K562 (cell line): ENCODE results near the gene MSANTD1. TPM values are rescaled to one million over a fixed set of nuclear protein-coding genes. Genes with fewer than 3 reads are reported as not detected.

Experiments used
- ATAC-seq: fragments of 200-7000 bp; cut with Tn5 transposase; 3 replicates; pipeline ENCODE4 v1.9.1; 2020; ENCODE audit warnings: moderate library complexity
- BruUV-seq: library from RNA; stranded (reverse); fragments of 400-500 nt; replicated peaks from 2 replicates; lab custom pipeline; 2021; lab: Mats Ljungman, UMichigan
- CTCF ChIA-PET: fragments of 300-600 bp; formaldehyde crosslinking; extraction: SDS; loops from one replicate; lab custom pipeline; 2021; ENCODE audit warnings: low intra/inter-chr PET ratio; lab: Yijun Ruan, JAX
- POLR2A ChIA-PET: fragments of 300-600, 350-650 bp; sonication (Branson Sonifier 250); formaldehyde crosslinking; extraction: SDS; loops from one replicate; lab custom pipeline; 2021; ENCODE audit warnings: antibody characterized with exemption, inconsistent platforms; lab: Yijun Ruan, JAX
- DNase-seq, 4 experiments: peaks; one replicate each; pipeline versions ENCODE4 v3.0.0 to v3.0.0-alpha.2; 2011 to 2018; ENCODE audit warnings: low spot score in 3 of 4, mixed read lengths in 3 of 4; ENCODE audit errors: extremely low read depth in 1 of 4
- FAIRE-seq: peaks from 2 replicates; lab custom pipeline; 2011; peaks lifted over from hg19 to GRCh38; lab: Jason Lieb, UNC
- H2AFZ ChIP-seq: 2 replicates; pipeline ENCODE4 v1.6.0; 2011; ENCODE audit warnings: low read depth, low read length, control low read depth, inconsistent platforms
- H3K27ac ChIP-seq: fragments of 200-600 bp; 3 replicates; pipeline ENCODE4 v1.8.0; 2011; ENCODE audit warnings: low read depth, mild to moderate bottlenecking, control low read depth, inconsistent platforms, low read length, moderate library complexity, mixed read lengths; ENCODE audit errors: extremely low read depth
- H3K27me3 ChIP-seq, 2 experiments: fragments of 300-600 bp in 1 of 2; 2 replicates in 1 of 2; 3 replicates in 1 of 2; pipeline versions ENCODE4 v1.6.0 to v1.8.0; 2011; ENCODE audit warnings: inconsistent platforms in 2 of 2, low read length in 2 of 2, mild to moderate bottlenecking in 1 of 2, mixed read lengths in 1 of 2, moderate library complexity in 1 of 2; ENCODE audit not compliant: control insufficient read depth in 2 of 2, insufficient read depth in 2 of 2
- H3K36me3 ChIP-seq: fragments of 300-600 bp; 3 replicates; pipeline ENCODE4 v1.8.0; 2011; ENCODE audit warnings: mild to moderate bottlenecking, low read length, inconsistent platforms; ENCODE audit not compliant: control insufficient read depth, insufficient read depth
- H3K4me1 ChIP-seq, 2 experiments: fragments of 200-600 bp in 1 of 2; replicated peaks in 1 of 2; 2 replicates in 1 of 2; 3 replicates in 1 of 2; pipeline versions ENCODE4 v1.5.1 to v1.8.0; 2011; ENCODE audit warnings: inconsistent platforms in 2 of 2, low read length in 2 of 2, mild to moderate bottlenecking in 1 of 2, mixed read lengths in 1 of 2, moderate library complexity in 1 of 2; ENCODE audit not compliant: control insufficient read depth in 2 of 2, insufficient read depth in 2 of 2
- H3K4me2 ChIP-seq: 2 replicates; pipeline ENCODE4 v1.6.1; 2011; ENCODE audit warnings: low read length, control low read depth, inconsistent platforms, mixed read lengths; ENCODE audit not compliant: insufficient read depth
- H3K4me3 ChIP-seq: fragments of 200-600 bp; sonication (generic), shearing (Covaris generic); 2 replicates; pipeline ENCODE4 v1.5.1; 2016; ENCODE audit warnings: control low read depth, inconsistent platforms
- H3K79me2 ChIP-seq: fragments of 200-600 bp; 3 replicates; pipeline ENCODE4 v1.8.0; 2011; ENCODE audit warnings: low read length, inconsistent platforms; ENCODE audit not compliant: control insufficient read depth, insufficient read depth
- H3K9ac ChIP-seq, 2 experiments: 2 replicates each; pipeline versions ENCODE4 v1.6.0 to v1.6.1; 2011; ENCODE audit warnings: low read depth in 2 of 2, low read length in 2 of 2, control low read depth in 1 of 2, inconsistent platforms in 1 of 2, mild to moderate bottlenecking in 1 of 2, mixed read lengths in 1 of 2; ENCODE audit not compliant: insufficient read depth in 1 of 2
- H3K9me1 ChIP-seq: one replicate; pipeline ENCODE4 v1.6.0; 2011; ENCODE audit warnings: inconsistent platforms, mild to moderate bottlenecking, low read length, moderate library complexity; ENCODE audit not compliant: control insufficient read depth, insufficient read depth
- H3K9me3 ChIP-seq: replicated peaks from 2 replicates; pipeline ENCODE4 v1.5.1; 2011; ENCODE audit warnings: low read depth, low read length, inconsistent platforms; ENCODE audit not compliant: control insufficient read depth, insufficient read depth
- H4K20me1 ChIP-seq: replicated peaks from 2 replicates; pipeline ENCODE4 v1.6.1; 2011; ENCODE audit warnings: low read length, inconsistent platforms, mixed read lengths; ENCODE audit not compliant: control insufficient read depth, insufficient read depth
- GATA2 ChIP-seq: sonication (generic); formaldehyde crosslinking; IDR thresholded peaks from 2 replicates; pipeline ENCODE4 v1.4.0; 2020; ENCODE audit warnings: mild to moderate bottlenecking, missing genetic modification reagents
- MEF2D ChIP-seq: conservative IDR thresholded peaks from 2 replicates; pipeline ENCODE4 v1.6.1; 2016; ENCODE audit warnings: low read depth, missing genetic modification characterization, missing compliant biosample characterization
- TAF1 ChIP-seq: IDR thresholded peaks from 2 replicates; pipeline ENCODE4 v1.6.1; 2011; ENCODE audit warnings: mild to moderate bottlenecking, low read length, moderate library complexity; ENCODE audit not compliant: insufficient read depth, control insufficient read depth, severe bottlenecking; ENCODE audit errors: extremely low read depth
- ZNF75A ChIP-seq: fragments of 450-650 bp; formaldehyde crosslinking; IDR thresholded peaks from 2 replicates; pipeline ENCODE4 v1.4.0; 2020; ENCODE audit warnings: mild to moderate bottlenecking
- WGBS: fragments of 100-300 bp; shearing (Covaris generic); methylation state at CpG from one replicate; pipeline ENCODE4 v1.1.6; 2016; ENCODE audit warnings: low coverage, mixed read lengths; ENCODE audit not compliant: insufficient coverage; ENCODE audit errors: missing lambda C conversion rate; 5-methylcytosine and 5-hydroxymethylcytosine counted together
- in situ Hi-C: fragments of 300-500 bp; cut with MboI; formaldehyde crosslinking; loops from 4 replicates; pipeline ENCODE4 v1.15.0; 2018; ENCODE audit warnings: inconsistent platforms, mixed read lengths
- intact Hi-C: fragments of 100-400 bp; cut with micrococcal nuclease; formaldehyde crosslinking; loops from 2 replicates; pipeline ENCODE4 v1.14.2; 2022
- polyA plus RNA-seq, 8 experiments: library from polyadenylated mRNA; depleted of rRNA in 4 of 8; stranded (reverse) in 5 of 8; unstranded in 3 of 8; fragments of >200 nt; fragmentation: Nextera tagmentation in 2 of 8; fragmentation: Illumina TruSeq in 1 of 8; extraction: Ambion mirVana in 2 of 8; extraction: Trizol in 1 of 8; gene quantifications; 2 replicates each; pipeline versions ENCODE4 v1.2.1 to v1.2.3, GENCODE V29; 2011 to 2014; ENCODE audit warnings: inconsistent platforms in 1 of 8, missing spikeins in 1 of 8
- total RNA-seq, 7 experiments: library from RNA; depleted of rRNA in 6 of 7; stranded (reverse); fragments of >200 nt in 6 of 7; fragmentation: Illumina TruSeq in 2 of 7; extraction: Trizol in 2 of 7; gene quantifications; 2 replicates each; pipeline versions ENCODE4 v1.2.1 to v1.2.3, GENCODE V29; 2011 to 2021; ENCODE audit warnings: low replicate concordance in 1 of 7

MSANTD1 gene
- total and polyA plus RNA-seq, 9 of the 15 experiments (the other 6 are each of a cell fraction or from before 2014, with no cell fraction given): 0.04 to 0.09 (median 0.07) TPM; not detected in 6

DNA sequence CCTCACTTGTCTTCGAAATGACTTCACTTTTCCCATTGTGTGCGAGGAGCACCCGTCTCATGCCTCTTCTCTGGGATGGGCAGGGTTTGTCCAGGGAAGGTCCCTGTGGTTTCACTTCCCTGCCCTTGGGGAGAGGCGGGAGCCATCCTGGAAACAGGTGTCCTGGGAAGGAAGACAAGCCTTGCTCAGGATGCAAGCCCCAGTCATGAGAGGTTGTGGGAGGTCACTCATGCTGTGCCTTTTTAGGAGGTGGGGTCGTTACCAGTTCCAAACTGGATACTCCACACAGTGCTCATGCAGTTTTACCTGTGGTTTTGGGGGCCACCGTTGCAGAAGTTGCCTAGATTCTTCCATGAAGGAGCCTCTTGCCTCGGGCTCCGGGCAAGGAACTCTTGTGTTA lies 47.7 kb downstream of the MSANTD1 start (continued):
- TF ChIP-seq MEF2D (tag): no peak

- FAIRE-seq: no peak
- BruUV-seq: no TSS peak
- H3K9me1 ChIP-seq: no peaks in the 10 kb centered on the region
- H3K27me3 ChIP-seq: peaks cover 7 to 33% of the 10 kb centered on the region in 2 experiments; a peak in 3 of 5 replicates
- H3K36me3 ChIP-seq: no peaks in the 10 kb centered on the region
- peaks cover 3% of the 10 kb centered on the region; the same call in 1 of the 2 replicates for H3K9me3 ChIP-seq
- no peak overlapping the region for H2AFZ ChIP-seq
- H3K9ac ChIP-seq: no peak overlapping the region
- no peak for ATAC-seq
- CTCF ChIA-PET: no interaction called here
- TF ChIP-seq TAF1 (no peak), GATA2 (0 out of 2 replicates have a peak, but pooled peaks have one; percentile 16), ZNF75A (CRISPR knock-in tag) (no peak)
- no peak for DNase-seq
- H3K4me2 ChIP-seq: no peak overlapping the region
- POLR2A ChIA-PET: no interaction called here
- peaks cover 3% of the 10 kb centered on the region; the same call in 1 of the 3 replicates for H3K79me2 ChIP-seq
- WGBS: 40% methylated on average over 13 of the region's 13 CpGs
- H4K20me1 ChIP-seq: peaks cover 18% of the 10 kb centered on the region
- H3K4me1 ChIP-seq: peaks cover 6 to 32% of the 10 kb centered on the region in 2 experiments; a peak in 4 of 5 replicates
- H3K4me3 ChIP-seq: no peak overlapping the region
- intact Hi-C loops: no loop called here
- H3K27ac ChIP-seq: no peak overlapping the region
- in situ Hi-C loops: no loop called here
These were observed 48.3 kb downstream of the MSANTD1 start for GRCh38 chr4:3297066-3297859.
